Left ventricle myocardium inferior (tissue), 1 donor: ENCODE measurements around the gene FTCD. TPM values are rescaled to one million over a fixed set of nuclear protein-coding genes. Genes with fewer than 3 reads are reported as not detected.

ENCODE experiments used
- DNase-seq: peaks from one replicate; pipeline ENCODE4 v3.0.0-alpha.2; 2020
- H3K27ac ChIP-seq: fragments of 200-600 bp; replicated peaks from 2 replicates; pipeline ENCODE4 v1.8.0; 2021
- H3K27me3 ChIP-seq: fragments of 200-600 bp; 2 replicates; pipeline ENCODE4 v1.8.0; 2021; ENCODE audit warnings: low read depth
- H3K36me3 ChIP-seq: fragments of 200-600 bp; 2 replicates; pipeline ENCODE4 v1.8.0; 2021
- H3K4me1 ChIP-seq: fragments of 200-600 bp; 2 replicates; pipeline ENCODE4 v1.8.0; 2021
- H3K4me3 ChIP-seq: fragments of 200-600 bp; 2 replicates; pipeline ENCODE4 v1.8.0; 2021; ENCODE audit warnings: mild to moderate bottlenecking, moderate library complexity
- H3K9me3 ChIP-seq: fragments of 200-600 bp; replicated peaks from 2 replicates; pipeline ENCODE4 v1.8.0; 2021
- CTCF ChIP-seq: fragments of 200-600 bp; IDR thresholded peaks from 2 replicates; pipeline ENCODE4 v1.8.0; 2021; ENCODE audit warnings: antibody characterized with exemption, mild to moderate bottlenecking, borderline replicate concordance
- intact Hi-C: fragments of 100-400 bp; cut with micrococcal nuclease; formaldehyde crosslinking; loops from one replicate; pipeline ENCODE4 v1.11.0; 2022
- total RNA-seq: library from RNA; stranded (reverse); fragmentation: NEBNext Ultra II Directional; extraction: Animal tissue kit (Norgen Biotek cat#: 25700); gene quantifications from one replicate; pipeline ENCODE4 v1.2.1, GENCODE V29; 2021
- donor health status: DM: no; HTN: yes; CAD: no; lungs with severe emphysema.

The FTCD gene
- total RNA-seq, 1 donor from 2014 or later = 2.2 TPM

- Histone ChIP-seq H3K36me3 (no peaks in the 10 kb centered on the region), H3K4me1 (peaks cover 9% of the 10 kb centered on the region), H3K9me3 (no peaks in the 10 kb centered on the region), H3K4me3 (no peak overlapping the region), H3K27me3 (no peaks in the 10 kb centered on the region), H3K27ac (no peak overlapping the region)
- DNase-seq = no peak
- intact Hi-C loops = no loop called here
- TF ChIP-seq CTCF = no peak
These were observed 18.5 kb downstream of the FTCD start for GRCh38 chr21:46136739-46137349.

GRCh38 chr21:46135782-46136395 lies 19.5 kb downstream of the FTCD start:
- intact Hi-C loops = no loop called here
- no peak for DNase-seq

GRCh38 chr21:46131838-46132651 lies 23.3 kb downstream of the FTCD start:
- intact Hi-C loops = no loop called here
- no peak for TF ChIP-seq CTCF
- H3K4me1 ChIP-seq = peaks cover 31% of the 10 kb centered on the region
- no peak for DNase-seq
- H3K27ac ChIP-seq = no peak overlapping the region
- H3K27me3 ChIP-seq = no peaks in the 10 kb centered on the region
- peaks cover 4% of the 10 kb centered on the region for H3K36me3 ChIP-seq
- no peaks in the 10 kb centered on the region for H3K9me3 ChIP-seq
- H3K4me3 ChIP-seq = no peak overlapping the region

More at GRCh38 chr21:46135782-46136395, 19.5 kb downstream of the FTCD start:
- Histone ChIP-seq H3K4me3 (no peak overlapping the region), H3K4me1 (peaks cover 9% of the 10 kb centered on the region), H3K27ac (no peak overlapping the region), H3K36me3 (no peaks in the 10 kb centered on the region), H3K27me3 (no peaks in the 10 kb centered on the region), H3K9me3 (no peaks in the 10 kb centered on the region)
- TF ChIP-seq CTCF = no peak

GRCh38 chr21:46131588-46131837 lies 23.9 kb downstream of the FTCD start:
- H3K27ac ChIP-seq = no peak overlapping the region
- H3K9me3 ChIP-seq = no peaks in the 10 kb centered on the region
- no peaks in the 10 kb centered on the region for H3K27me3 ChIP-seq
- H3K36me3 ChIP-seq = peaks cover 10% of the 10 kb centered on the region
- no peak for DNase-seq
- no peak overlapping the region for H3K4me3 ChIP-seq
- no peak for TF ChIP-seq CTCF
- H3K4me1 ChIP-seq = peaks cover 28% of the 10 kb centered on the region
- intact Hi-C loops = no loop called here

GRCh38 chr21:46130831-46131587 lies 24.4 kb downstream of the FTCD start:
- Histone ChIP-seq H3K9me3 (no peaks in the 10 kb centered on the region), H3K27me3 (no peaks in the 10 kb centered on the region), H3K4me3 (no peak overlapping the region), H3K36me3 (peaks cover 15% of the 10 kb centered on the region), H3K27ac (peak overlapping the region; percentile 33), H3K4me1 (peaks cover 23% of the 10 kb centered on the region)
- intact Hi-C loops = no loop called here
- peak; percentile 19 for DNase-seq
- no peak for TF ChIP-seq CTCF
